Right atrium auricular region (tissue), 2 donors: Measurements from ENCODE around the gene NRN1L. TPM values are rescaled to one million over a fixed set of nuclear protein-coding genes. Genes with fewer than 3 reads are reported as not detected.

Source experiments
- DNase-seq: peaks from one replicate; pipeline ENCODE4 v3.0.0-alpha.2; 2019; ENCODE audit warnings: low spot score
- H3K27ac ChIP-seq, 2 donors: fragments of 200-600 bp; sonication (generic); 1 replicate in 1 of 2; 2 replicates in 1 of 2; pipeline ENCODE4 v1.5.1; 2016 to 2019
- H3K27me3 ChIP-seq, 2 donors: fragments of 200-600 bp; sonication (generic); one replicate each; pipeline versions ENCODE4 v1.5.1 to v1.6.0; 2017 to 2019
- H3K36me3 ChIP-seq: fragments of 200-600 bp; sonication (generic); one replicate; pipeline ENCODE4 v1.5.1; 2016
- H3K4me1 ChIP-seq, 2 donors: fragments of 200-600 bp; sonication (generic); one replicate each; pipeline versions ENCODE4 v1.5.1 to v1.6.0; 2017 to 2019
- H3K4me3 ChIP-seq, 2 donors: fragments of 200-600 bp; sonication (generic); 1 replicate in 1 of 2; 2 replicates in 1 of 2; pipeline ENCODE4 v1.5.1; 2017 to 2019; ENCODE audit warnings: mild to moderate bottlenecking in 1 of 2, moderate library complexity in 1 of 2
- H3K9me3 ChIP-seq, 2 donors: fragments of 200-600 bp; sonication (generic); one replicate each; pipeline ENCODE4 v1.5.1; 2019
- CTCF ChIP-seq, 2 donors: fragments of 200-600 bp; sonication (generic); IDR thresholded peaks; one replicate each; pipeline ENCODE4 v1.5.1; 2019; ENCODE audit warnings: antibody characterized with exemption in 2 of 2
- total RNA-seq, 2 donors: library from RNA; depleted of rRNA; stranded (reverse); fragments of >200 nt; gene quantifications; one replicate each; pipeline ENCODE4 v1.1.0, GENCODE V29; 2016

The NRN1L gene
- total RNA-seq, 2 donors from 2014 or later = not detected

- Histone ChIP-seq H3K4me3 (peak overlapping the region; percentile 77 to 99), H3K9me3 (no peaks in the 10 kb centered on the region), H3K36me3 (no peaks in the 10 kb centered on the region), H3K27ac (peak overlapping the region; percentile 99 to 100), H3K27me3 (no peaks in the 10 kb centered on the region), H3K4me1 (peaks cover 0 to 48% of the 10 kb centered on the region in 2 donors)
- TF ChIP-seq CTCF (IDR thresholded peaks at IDR 0.05) = peak in 1 of 2 donors; percentile 48
- no peak for DNase-seq
These were observed 42.0 kb upstream of the NRN1L start for GRCh38 chr16:67842509-67843342.

- Histone ChIP-seq H3K27me3 (no peaks in the 10 kb centered on the region), H3K4me1 (peaks cover 0 to 55% of the 10 kb centered on the region in 2 donors), H3K4me3 (peak overlapping the region; percentile 77 to 99), H3K27ac (peak overlapping the region; percentile 99 to 100), H3K36me3 (no peaks in the 10 kb centered on the region), H3K9me3 (no peaks in the 10 kb centered on the region)
- no peak for DNase-seq
- no peak for TF ChIP-seq CTCF (IDR thresholded peaks at IDR 0.05)
These were observed 41.3 kb upstream of the NRN1L start for GRCh38 chr16:67843343-67843765.

- no peak for DNase-seq
- no peak for TF ChIP-seq CTCF (IDR thresholded peaks at IDR 0.05)
- Histone ChIP-seq H3K4me1 (peaks cover 0 to 66% of the 10 kb centered on the region in 2 donors), H3K36me3 (no peaks in the 10 kb centered on the region), H3K9me3 (no peaks in the 10 kb centered on the region), H3K27ac (peak overlapping the region; percentile 99 to 100), H3K4me3 (no peak overlapping the region), H3K27me3 (no peaks in the 10 kb centered on the region)
These were observed 40.2 kb upstream of the NRN1L start for GRCh38 chr16:67844497-67844896.

GRCh38 chr16:67845291-67846062, 39.2 kb upstream of the NRN1L start:
- H3K9me3 ChIP-seq = no peaks in the 10 kb centered on the region
- H3K27ac ChIP-seq = peak overlapping the region; percentile 95
- H3K36me3 ChIP-seq = no peaks in the 10 kb centered on the region
- H3K4me3 ChIP-seq = peak overlapping the region; percentile 71 to 97
- no peak for DNase-seq
- H3K27me3 ChIP-seq = no peaks in the 10 kb centered on the region
- peaks cover 0 to 66% of the 10 kb centered on the region in 2 donors for H3K4me1 ChIP-seq
- no peak for TF ChIP-seq CTCF (IDR thresholded peaks at IDR 0.05)

GRCh38 chr16:67846063-67846319, 38.7 kb upstream of the NRN1L start:
- Histone ChIP-seq H3K27me3 (no peaks in the 10 kb centered on the region), H3K27ac (peak overlapping the region; percentile 95)
- no peak for TF ChIP-seq CTCF (IDR thresholded peaks at IDR 0.05)

More at GRCh38 chr16:67846063-67846319, 38.7 kb upstream of the NRN1L start:
- peak overlapping the region; percentile 71 to 97 for H3K4me3 ChIP-seq
- H3K9me3 ChIP-seq = no peaks in the 10 kb centered on the region
- peaks cover 0 to 66% of the 10 kb centered on the region in 2 donors for H3K4me1 ChIP-seq
- H3K36me3 ChIP-seq = no peaks in the 10 kb centered on the region
- DNase-seq = no peak
